WI38 (cell line): ENCODE measurements around the gene OGG1.

Experiments
- H3K4me3 ChIP-seq: 2 replicates; pipeline ENCODE4 v1.5.1; 2011; ENCODE audit warnings: low read depth, mild to moderate bottlenecking, control low read depth, low read length
- CTCF ChIP-seq: IDR thresholded peaks from 2 replicates; pipeline ENCODE4 v1.5.1; 2012; ENCODE audit warnings: low read depth, mild to moderate bottlenecking, control low read depth, low read length

The OGG1 gene

DNA sequence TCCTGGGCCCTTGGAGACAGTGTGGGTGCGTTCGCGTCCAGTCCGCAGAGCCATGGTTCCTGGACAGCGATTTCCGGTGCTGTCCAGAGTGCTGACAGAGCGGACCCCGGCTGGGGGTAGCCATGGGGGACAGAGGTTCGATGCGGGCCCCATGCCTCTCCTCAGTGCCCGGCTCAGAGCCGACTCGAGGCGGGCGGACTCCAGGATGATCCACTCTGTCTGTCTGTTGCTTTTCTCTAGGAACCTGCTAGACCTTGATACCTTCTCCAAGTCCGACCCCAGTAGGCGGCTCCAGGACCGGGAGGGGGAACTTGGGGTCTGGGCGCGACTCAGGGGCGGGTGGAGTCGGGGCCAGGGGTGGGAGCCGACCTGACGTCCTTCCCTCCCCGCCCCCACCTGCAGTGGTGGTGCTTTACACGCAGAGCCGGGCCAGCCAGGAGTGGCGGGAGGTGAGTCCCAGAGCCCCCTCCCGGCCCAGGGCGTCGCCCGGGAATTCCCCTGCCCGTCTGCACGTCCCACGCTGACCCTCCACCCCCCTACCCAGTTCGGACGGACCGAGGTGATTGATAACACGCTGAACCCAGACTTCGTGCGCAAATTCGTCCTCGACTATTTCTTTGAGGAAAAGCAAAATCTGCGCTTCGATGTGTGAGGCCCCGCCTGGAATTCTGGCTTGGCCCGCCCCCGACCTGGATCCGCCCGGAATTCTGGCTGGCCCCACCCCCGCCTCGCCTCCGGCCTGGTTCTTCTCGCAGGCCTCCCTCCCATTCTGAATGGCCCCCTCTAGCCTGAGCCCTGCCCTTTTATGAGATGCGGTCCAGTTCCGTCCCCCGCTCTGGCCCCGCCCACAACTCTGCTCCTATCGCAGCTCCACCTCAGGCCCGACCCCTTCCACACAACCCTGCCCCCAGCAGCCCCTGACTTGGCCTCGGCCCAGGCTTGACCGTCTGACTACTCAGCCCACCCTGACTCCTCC is 45.1 kb upstream of the OGG1 start:
- H3K4me3 ChIP-seq = peak overlapping the region; percentile 21; the same call in 1 of the 2 replicates
- no peak for TF ChIP-seq CTCF

DNA sequence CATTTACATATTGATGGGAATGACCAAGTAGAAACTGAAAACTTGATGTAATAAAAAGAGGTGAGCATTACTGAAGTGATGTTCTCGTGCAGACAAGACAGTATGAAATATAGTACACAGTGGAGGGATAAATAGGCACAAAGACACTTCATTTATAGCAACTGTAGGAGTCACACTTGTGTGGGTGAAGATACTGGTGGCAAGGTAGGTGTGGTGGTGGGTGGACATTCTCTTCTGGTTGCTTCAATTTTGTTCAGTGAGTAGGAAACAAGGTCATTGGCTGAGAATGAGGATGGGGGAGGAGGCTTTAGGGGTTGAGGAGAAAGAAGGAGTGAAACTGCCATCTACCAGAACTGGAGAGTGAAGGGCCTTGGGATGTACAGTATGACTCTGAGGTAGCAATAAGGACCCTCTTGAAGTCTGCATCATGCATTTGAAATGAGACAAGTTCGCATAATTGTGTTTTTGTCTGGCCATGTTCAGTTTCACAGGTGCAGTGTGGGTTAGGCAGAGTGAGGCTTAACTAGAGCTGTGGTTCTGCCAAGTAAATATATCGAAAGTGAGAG is 39.5 kb upstream of the OGG1 start:
- H3K4me3 ChIP-seq = no peak overlapping the region
- TF ChIP-seq CTCF = no peak

GRCh38 chr3:9712415-9712814 is 37.3 kb upstream of the OGG1 start:
- no peak overlapping the region for H3K4me3 ChIP-seq
- TF ChIP-seq CTCF = no peak

DNA sequence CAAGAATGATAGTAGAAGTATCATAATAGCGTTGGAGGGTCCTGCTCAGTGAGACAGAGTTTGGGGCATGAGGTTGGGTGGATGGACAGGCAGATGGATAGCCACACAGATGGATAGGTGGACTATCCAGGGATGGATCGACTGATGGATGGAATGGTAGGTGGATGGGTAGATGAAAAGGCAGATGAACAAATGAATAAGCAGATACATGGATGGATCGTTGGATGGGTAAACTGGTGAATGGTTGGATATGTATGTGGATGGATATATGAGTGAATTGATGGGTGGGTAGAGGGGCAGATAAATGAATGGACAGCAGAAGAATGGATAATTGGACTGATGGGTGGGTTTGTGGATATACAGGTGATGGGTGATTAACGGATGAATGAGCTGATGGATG is 36.6 kb upstream of the OGG1 start:
- H3K4me3 ChIP-seq = no peak overlapping the region
- no peak for TF ChIP-seq CTCF

- no peak overlapping the region for H3K4me3 ChIP-seq
- TF ChIP-seq CTCF = no peak
Measured at GRCh38 chr3:9715136-9715535, 34.6 kb upstream of the OGG1 start.

- H3K4me3 ChIP-seq = no peak overlapping the region
- TF ChIP-seq CTCF = peak; percentile 96
Measured at GRCh38 chr3:9715764-9716437, 33.9 kb upstream of the OGG1 start.
